GM11168 (cell line): ENCODE data around the gene DNAI2.

Experiments used
- in situ Hi-C: fragments of 300-500 bp; cut with MboI; formaldehyde crosslinking; loops from one replicate; pipeline ENCODE4 v1.12.0; 2022; ENCODE audit warnings: low sequenced_read_pairs; ENCODE audit not compliant: unreplicated experiment

The DNAI2 gene, protein sequence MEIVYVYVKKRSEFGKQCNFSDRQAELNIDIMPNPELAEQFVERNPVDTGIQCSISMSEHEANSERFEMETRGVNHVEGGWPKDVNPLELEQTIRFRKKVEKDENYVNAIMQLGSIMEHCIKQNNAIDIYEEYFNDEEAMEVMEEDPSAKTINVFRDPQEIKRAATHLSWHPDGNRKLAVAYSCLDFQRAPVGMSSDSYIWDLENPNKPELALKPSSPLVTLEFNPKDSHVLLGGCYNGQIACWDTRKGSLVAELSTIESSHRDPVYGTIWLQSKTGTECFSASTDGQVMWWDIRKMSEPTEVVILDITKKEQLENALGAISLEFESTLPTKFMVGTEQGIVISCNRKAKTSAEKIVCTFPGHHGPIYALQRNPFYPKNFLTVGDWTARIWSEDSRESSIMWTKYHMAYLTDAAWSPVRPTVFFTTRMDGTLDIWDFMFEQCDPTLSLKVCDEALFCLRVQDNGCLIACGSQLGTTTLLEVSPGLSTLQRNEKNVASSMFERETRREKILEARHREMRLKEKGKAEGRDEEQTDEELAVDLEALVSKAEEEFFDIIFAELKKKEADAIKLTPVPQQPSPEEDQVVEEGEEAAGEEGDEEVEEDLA

DNA sequence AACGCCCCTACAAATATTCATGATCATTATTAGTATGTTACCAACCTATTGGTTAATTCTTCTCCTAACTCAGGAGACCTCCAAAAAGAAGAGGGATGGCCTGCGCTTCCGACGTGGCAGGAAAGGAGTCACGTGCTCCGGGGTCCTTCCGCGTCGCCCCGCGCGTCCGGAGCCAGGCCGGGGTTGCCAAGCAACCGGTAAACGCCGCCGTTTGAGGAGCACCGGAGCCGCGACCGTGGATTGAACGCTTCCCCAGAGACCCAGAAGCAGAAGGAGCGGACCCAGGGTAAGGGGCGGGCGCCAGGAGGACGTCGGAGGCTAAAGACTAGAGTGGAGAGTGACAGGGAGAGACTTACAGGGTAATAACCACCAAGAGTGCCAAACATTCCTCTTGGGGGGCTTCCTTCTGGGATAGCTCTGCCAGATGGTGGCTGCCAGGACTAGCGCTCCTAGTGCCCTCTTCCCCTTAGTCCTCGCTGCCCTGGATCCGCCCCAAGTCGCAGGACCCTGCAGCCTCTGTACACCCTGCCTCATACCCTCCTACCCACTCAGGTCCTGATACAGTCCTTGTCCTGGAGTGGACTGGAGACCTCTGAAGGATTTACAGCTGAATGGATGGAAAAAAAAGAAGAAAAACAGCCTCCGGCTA lies at the start of gene DNAI2:
Gene DNAI2 (plus strand): TSS at position 175 of the 649 bp plus-strand sequence. CDS start 7,584 bp downstream, outside the sequence.
- in situ Hi-C loops = no loop called here

DNA sequence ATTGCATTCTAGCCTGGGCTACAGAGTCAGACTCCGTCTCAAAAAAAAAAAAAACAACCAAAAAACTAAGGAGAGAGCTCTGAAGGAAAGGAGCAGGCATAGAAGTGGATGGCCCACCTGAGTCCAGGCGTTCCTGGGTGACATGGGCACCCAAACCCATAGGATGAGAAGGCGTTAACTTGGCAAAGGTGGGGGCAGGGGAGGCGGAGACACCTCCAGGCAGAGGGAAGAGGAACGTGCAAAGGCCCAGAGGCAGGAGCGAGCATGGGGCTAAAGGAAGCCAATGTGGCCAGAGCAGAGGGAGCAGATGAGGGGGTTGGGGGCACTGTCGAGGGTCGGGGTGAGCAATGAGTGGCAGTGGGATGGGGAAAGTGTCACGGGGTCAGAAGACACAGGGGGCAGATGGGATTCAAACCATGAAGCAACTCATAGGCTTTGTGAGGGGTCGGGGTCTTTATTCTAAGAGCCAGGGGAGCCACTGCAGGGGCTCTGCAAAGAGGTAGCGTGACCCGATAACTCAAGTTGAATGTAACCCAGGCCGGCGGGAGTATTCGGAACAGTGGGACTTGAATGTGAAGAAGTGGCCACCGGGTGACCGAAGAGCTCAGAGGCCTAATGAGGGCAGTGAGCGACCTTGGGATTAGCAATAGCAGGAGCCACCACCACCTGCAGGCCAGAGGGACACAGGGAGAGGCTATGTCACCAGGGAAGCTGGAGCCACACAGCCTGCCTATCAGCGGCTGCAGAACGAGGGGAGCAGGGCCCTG lies 48.9 kb upstream of the DNAI2 start:
- in situ Hi-C loops = loop anchor here (5.0 kb wide), 1 partner anchor 52 kb away; no protein-coding TSS in a partner anchor

DNA sequence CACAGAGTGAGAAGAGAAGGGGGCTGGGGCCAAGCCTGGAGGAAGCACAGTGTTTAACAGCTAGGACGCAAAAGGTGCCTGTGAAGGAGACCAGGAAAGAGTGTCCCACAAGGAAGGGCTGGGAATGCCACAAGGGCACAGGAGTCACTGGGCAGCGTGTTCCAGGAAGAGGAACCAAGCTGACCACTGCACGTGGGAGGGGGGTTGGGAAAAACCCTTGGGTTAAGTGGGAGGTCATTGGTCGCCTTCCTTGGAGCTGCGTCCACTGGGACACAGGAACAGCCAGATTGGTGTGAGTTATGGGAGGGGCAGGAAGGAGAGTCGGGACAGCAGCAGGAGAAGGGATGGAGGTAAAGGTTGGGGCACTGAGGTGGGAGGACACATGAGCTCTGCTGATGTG lies 47.8 kb upstream of the DNAI2 start:
- in situ Hi-C loops = loop anchor here (5.0 kb wide), 1 partner anchor 51 kb away; no protein-coding TSS in a partner anchor

DNA sequence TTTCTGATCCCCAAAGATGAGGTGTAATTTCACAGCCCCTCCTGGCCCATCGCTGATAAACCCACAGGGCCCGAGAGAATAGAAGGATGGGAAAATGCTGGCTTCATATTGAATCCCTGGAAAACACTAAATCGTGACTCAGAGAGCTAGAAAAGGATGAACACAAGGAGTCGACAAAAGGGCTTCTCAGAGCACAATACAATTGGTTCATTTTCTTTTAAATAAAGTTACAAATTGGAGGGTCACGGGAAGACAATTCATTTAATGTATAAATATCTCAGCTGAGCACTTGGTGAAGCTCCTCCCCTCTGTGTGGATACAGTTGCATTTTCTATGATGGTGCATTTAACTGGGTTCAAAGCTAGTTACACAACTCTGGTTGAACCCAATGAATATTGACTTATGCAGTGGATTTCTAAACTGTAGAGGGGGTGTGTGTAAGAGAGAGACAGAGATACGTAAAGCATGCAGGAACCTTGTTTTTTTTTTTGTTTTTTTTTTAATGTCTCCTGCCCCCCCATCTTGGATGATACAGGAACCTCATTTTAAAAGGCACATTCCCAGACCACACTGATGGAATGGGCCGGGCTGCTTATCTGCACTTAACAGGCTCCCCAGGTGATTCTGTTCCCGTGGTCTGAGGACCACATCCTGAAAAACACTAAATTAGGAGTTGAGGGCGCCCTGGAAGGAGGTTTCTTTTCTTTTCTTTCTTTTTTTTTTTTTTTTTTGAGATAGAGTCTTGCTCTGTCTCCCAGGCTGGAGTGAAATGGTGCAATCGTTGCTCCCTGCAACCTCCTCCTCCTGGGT lies 46.6 kb upstream of the DNAI2 start:
- in situ Hi-C loops = loop anchor here (5.0 kb wide), 1 partner anchor 50 kb away; no protein-coding TSS in a partner anchor

DNA sequence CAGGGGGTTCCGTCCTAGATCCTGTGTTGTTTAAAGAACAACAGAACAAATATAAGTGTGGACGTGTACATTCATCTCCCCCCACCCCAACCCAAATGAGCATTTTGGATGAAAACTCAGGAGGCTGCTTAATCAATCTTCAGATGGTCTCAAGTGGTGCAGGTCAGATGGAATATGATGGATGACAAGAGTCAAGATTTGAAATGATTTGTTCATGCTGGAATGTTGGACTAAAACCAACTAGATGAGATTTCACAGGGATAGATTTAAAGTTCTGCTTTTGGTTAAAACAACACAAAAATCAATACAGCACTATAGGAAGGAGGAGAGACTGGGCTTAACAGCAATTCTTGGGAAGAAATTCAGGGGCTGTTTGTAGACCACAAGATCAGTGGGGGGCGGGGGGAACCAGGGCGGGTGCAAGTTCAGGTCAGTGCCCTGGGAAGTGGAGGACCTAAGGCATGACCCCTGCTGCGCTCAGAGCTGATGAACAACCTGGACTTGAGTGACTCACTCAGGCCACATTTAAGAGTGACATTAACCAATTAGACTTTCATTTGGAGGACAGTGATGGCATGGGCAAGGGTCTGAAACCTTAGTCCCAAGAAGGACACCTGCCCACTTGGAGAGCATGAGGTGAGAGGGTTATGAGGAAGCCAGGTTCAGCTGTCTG lies 45.6 kb upstream of the DNAI2 start:
- in situ Hi-C loops = loop anchor here (5.0 kb wide), 1 partner anchor 49 kb away; no protein-coding TSS in a partner anchor

DNA sequence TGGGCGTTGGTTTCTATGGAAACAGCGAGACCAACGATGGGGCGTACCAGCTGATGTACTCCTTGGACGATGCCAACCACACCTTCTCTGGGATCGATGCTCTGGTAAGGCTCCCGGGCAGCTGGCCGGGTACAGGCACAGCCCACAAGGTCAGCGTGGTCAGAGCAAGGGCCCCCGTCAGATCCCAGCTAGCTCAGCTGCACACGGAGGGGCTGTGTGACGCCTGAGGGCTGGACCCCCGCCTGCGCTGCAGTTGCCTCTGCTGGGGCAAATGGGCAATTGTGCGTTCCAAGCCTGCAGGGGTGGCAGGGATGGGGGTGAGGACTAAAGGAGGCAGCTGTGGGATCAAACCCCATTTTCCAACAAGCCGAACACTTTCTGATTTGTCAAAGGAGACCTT lies 43.1 kb upstream of the DNAI2 start:
- in situ Hi-C loops = no loop called here

DNA sequence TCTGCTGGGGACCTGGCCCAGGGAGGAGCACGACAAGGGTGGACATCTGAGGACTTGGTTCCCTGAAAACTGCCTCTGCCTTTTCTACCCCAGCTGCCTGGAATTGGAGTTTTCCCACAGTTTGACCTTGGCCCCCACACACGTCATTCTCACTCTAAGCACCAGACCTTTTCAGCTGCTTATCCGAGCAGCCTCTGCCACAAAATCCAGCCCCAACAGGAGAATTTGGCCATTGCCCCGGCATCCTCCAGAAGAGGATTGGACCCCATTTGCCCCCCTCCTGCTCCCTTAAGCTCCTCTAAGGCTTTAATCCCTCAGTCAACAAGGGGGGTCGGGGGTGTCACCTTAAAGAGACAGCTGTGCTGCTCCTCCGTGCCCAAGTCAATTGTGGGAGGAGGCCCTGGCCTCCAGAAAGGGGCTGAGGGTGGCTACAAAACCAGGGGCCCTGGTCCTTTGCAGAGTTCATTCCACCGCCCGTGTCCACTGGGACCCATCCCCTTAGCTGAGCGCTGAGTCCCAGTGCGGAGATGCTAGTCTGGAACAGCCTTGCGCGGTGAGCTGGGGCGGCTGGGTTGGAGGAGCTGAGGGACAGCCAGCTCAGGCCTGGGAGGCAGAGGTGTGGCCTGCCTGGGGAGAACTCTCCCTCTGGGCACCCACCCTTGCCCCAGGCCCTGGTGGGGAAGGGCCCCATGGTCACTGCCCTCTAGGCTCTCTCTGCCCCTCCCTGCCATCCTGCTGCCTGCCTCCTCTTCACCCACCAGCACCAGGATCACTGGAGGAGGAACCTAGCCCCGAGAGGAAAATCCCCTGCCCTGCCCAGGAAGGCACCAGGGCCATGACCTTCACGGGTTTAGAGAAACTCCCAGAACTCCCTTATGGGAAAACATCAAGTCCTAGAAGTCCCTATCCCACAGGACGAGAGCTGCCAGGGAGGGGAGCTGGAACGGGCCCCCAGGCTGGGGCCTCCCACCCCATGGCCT lies 41.8 kb upstream of the DNAI2 start:
- in situ Hi-C loops = no loop called here

DNA sequence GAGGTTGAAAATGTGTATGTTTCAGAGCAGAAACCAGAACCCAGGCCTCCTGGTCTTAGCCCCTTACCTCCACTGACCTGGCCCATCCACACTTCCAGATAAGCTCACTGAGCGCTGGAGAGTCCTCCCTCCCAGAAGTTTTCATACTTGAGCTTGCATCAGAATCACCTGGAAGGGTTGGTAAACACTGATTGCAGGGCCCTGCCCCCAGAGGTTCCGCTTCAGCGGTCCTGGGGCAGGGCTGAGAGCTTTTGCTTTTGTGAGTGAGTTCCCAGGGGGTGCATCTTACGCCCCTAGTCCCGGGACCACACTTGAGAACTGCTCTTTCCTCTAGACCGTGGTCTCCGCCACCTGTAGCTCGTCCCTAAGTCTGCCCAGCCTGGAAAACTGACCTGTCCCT lies 40.1 kb upstream of the DNAI2 start:
- in situ Hi-C loops = no loop called here

DNA sequence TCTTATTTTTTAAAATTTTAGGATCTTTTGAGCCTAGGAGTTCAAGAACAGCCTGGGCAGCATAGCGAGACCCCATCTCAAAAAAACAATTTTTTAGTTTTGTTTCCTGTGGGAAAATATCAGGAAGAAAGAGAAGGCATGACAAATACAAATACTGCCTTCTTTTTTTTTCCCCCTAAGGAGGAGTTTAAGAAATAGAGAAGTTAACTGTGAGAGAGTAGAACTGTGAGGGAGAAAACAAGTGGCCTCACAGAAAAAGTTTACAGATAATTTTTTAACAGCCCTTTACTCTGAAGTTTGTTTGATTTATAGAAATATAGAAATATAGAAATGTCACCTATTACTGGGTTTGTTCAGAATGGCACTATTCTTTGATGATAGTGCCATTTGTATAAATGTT lies 39.5 kb upstream of the DNAI2 start:
- in situ Hi-C loops = no loop called here

DNA sequence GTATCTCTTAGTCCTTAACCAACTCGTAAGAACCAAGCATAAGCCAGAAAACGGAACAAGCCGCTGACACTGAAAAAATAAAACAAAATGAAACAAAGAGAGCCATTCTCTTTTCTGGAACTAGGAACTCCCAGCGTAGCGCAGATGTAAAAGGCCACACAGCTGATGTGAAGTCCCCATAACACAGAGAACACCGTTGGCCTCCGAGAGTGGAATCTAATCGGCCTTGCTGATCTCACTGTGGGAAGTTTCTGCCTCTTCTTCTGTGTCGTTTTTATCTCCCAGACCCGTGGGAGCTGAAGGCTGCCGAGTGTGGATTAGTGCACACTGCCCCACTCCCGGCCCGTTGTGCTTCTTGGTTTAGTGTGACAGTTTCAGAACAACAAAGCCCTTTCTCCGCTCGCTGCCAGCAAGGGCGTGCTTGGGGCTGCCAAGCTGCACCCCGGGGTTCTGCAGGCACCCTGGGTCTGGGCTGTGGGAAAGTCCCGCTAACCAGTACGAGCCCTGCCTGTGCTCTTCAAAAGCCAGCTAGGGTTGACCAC lies 38.9 kb upstream of the DNAI2 start:
- in situ Hi-C loops = no loop called here

DNA sequence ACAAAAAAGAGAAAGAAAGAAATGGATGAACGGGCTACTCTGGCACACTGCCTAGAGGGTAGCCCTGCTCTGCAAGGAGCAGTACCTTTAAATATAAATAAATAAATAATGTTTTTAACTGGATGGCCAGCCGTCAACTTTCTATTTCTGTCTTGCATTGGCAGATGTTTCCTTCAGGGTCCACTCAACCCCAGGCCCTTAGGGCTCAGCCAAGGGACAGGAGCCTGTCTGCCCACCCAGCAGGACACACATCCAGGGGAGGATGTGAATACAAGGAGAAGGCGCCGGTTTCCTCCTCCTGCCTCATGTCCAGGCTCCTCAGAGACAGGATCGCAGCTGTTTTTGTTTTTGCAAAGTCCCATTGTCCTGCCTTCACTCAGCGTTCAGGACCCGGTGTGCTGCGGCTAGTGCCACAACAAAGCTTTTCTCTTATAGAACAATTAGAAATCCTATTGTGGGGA lies 38.1 kb upstream of the DNAI2 start:
- in situ Hi-C loops = no loop called here

DNA sequence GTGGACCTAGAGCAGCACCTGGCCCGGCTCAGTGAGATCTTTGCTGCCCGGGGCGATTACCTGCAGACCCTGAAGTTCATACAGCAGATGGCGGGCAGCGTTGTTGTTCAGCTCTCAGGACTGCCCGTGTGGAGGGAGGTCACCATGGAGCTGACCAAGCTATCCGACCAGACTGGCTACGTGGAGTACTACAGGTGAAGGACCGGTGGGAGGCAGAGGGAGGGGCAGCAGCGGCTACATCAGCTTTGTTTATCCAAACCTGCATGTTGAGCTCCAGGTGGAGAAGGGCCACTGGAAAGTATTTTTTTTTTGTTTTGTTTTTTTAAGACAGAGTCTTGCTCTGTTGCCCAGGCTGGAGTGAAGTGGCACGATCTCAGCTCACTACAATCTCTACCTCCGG lies 36.7 kb upstream of the DNAI2 start:
- in situ Hi-C loops = no loop called here

DNA sequence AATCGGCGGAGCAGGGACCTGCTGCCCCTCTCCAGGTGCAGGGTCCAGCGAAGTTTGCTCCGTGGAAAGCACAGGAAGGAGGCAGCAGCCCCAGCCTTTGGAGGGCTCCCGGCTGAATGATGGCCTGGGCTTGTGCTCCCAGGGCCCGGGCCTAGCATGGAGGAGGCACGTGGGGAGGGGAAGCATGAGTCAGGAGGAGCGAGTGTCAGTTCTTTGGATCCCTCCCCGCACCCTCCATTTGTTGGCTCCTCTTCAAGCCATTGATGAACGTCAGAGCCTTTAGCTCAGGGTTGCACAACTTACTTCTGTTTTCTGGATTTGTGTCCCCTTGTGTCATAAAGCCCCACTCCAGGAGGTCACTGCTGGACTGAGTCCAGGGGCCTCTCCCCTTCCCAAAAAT lies 34.9 kb upstream of the DNAI2 start:
- in situ Hi-C loops = no loop called here

DNA sequence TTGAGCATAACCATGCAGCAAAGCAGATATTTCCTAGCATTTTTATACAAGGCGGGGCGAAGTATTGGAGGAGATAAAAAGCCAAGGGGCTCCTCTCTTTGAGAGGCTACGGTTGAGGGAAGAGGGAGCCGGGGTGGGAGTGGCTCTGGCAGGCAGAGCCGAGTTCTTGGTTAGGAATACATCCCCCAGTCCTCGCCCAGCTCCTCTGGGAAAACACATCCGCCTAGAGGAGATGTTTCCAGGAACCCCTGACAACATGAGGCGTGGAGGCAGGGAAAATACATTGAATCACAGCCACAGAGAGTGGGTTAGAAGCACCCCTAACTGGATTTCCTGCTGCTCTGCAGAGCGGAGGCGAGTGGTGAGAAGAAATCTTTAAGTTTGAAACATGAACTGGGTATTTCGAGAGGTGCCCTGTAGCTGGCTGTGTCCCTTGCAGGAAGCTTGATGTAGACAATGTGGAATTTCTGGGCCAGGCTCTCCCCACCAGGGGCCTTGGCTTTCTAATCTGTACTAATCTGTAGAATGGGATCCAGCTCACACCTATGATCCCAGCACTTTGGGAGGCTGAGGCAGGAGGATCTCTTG lies 33.3 kb upstream of the DNAI2 start:
- in situ Hi-C loops = no loop called here

DNA sequence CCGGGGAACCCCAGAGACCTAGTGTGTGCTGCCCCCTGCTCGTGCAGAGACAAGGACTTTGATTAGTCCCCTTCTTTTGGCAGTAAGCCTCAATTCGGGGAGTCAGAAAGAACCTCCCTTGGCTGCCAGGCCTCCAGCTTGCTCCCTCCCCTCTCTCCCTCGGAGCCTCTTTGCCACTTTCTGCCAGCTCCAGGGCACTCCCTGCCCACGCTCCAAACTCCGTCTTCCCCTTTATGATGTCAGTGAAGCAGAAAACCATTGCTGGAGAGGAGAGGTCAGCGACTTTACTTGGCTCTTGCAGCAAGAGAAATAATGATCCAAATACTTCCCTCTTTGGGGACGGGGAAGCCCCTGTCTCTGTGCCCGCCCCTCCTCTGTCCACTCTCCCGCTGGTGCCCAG lies 32.6 kb upstream of the DNAI2 start:
- in situ Hi-C loops = no loop called here

DNA sequence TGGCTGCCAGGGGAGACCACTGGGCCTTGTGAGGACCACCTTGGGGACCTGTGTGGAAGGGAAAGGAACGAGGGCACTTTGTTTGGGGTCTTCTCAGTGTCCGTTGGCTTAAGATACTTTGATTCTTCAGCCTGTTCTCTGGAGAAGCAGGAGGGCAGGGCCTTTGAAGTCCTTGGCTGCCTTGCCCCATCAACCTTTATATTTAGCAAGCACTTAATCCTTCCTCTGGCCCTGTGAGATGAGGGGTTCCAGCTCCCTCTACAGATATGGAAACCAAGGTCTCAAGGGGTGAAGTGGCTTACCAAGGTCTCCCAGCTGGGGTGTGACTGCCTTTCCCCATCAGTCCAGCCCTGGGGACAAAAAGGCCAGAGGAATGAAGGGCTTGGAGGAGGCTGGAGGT lies 32.2 kb upstream of the DNAI2 start:
- in situ Hi-C loops = no loop called here
